ENCODE data around the gene HOXC6.

HOXC6 gene

GRCh38 chr12:54024581-54025305 is 3.5 kb upstream of the HOXC6 start:
- in situ Hi-C loops (cut with MboI; ENCODE audit: low sequenced_read_pairs), result loop anchor here (10.0 kb wide), 1 partner anchor 180 kb away; no protein-coding TSS in a partner anchor

DNA sequence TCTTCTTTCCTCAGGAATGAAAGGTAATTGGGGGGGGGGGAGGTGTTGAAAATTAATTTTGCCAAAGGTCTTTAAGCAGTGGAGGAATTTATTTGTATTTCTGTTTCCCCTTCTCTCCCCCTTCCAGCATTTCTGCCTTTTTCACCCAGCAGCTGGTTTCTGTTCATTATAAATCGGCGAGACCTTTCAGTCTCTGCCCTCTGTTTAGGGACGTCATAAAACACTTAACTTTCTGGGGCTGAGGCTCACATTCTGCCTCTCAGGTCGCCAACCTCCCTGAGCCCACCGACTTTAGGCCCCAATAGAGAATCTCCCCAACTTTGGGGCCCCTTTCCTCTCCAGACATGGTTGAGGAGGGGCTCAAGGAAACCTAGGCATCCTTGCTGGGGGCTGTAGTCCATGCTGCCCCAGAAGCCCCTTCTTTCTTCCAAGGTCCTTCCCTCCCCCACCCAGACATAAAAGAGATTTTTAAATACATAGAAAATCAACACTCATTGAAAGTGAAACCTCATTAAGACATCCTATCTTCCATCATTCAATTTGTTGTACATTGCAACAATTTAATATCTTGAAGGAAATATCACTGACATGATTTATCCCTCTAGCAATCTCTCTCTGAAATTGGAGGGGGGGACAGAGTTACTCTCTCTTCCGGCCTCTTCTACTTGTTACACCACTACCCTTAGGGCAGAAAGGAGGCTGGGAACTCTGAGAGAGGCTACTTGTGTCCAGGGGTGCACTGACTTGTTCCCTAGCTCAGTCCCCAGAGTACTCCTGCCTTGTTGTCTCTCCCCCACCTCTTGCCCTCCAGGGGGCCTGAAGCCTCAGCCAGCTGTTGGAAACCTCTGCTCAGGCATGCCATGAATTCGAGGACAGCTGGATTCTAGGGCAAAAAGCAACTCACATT is 2.5 kb upstream of the HOXC6 start:
- in situ Hi-C loops (cut with MboI; ENCODE audit: low sequenced_read_pairs), result loop anchor here (10.0 kb wide), 1 partner anchor 179 kb away; no protein-coding TSS in a partner anchor

DNA sequence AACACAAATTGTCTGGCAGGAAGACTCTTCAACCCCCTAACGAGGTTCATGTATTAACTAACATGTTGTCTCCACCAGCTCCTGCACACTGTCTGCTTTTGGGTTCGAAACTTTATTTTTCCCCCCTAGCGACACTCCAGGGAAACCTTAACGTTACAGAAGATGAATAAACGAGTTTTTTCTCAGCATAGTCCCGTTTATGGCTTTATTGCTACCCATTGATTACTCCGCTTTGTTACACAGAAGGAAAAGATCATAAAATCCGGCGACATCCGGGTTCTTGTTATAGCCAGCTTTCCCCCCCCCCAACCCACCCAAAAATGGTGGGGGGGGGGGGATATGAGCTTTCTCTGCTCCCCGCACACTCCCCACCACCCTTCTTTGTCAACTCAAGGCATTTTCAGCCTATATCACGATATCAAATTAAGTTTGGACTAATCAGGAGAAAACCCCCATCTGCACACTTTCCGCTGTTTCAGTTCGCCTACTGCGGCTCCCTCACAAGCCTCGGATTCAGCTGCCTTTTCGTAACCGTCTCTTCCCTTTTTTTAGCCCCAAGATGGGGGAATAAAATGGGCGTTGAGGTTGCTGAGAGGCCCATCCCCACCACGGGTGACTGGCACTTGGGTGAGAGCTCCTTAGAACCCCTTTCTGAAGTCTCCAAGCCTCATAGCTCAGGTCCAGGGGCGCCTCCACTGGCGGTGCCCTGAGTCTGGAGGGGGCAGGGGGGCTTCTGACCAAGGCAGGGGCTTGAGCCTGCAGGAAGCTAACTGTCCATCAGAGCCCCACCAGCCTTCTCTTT is 1.4 kb upstream of the HOXC6 start:
- in situ Hi-C loops (cut with MboI; ENCODE audit: low sequenced_read_pairs), result loop anchor here (10.0 kb wide), 1 partner anchor 178 kb away; no protein-coding TSS in a partner anchor

- in situ Hi-C loops (cut with MboI; ENCODE audit: low sequenced_read_pairs), result loop anchor here (10.0 kb wide), 1 partner anchor 177 kb away; no protein-coding TSS in a partner anchor
These were observed 826 bp upstream of the HOXC6 start for GRCh38 chr12:54027442-54027786.

- in situ Hi-C loops (cut with MboI; ENCODE audit: low sequenced_read_pairs), result loop anchor here (10.0 kb wide), 1 partner anchor 175 kb away; no protein-coding TSS in a partner anchor
These were observed 1.5 kb downstream of the HOXC6 start for GRCh38 chr12:54029529-54030441.

DNA sequence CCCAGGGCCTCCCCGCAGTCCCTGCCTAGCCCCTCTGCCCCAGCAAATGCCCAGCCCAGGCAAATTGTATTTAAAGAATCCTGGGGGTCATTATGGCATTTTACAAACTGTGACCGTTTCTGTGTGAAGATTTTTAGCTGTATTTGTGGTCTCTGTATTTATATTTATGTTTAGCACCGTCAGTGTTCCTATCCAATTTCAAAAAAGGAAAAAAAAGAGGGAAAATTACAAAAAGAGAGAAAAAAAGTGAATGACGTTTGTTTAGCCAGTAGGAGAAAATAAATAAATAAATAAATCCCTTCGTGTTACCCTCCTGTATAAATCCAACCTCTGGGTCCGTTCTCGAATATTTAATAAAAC is 2.2 kb downstream of the HOXC6 start:
- in situ Hi-C loops (cut with MboI; ENCODE audit: low sequenced_read_pairs), result no loop called here

DNA sequence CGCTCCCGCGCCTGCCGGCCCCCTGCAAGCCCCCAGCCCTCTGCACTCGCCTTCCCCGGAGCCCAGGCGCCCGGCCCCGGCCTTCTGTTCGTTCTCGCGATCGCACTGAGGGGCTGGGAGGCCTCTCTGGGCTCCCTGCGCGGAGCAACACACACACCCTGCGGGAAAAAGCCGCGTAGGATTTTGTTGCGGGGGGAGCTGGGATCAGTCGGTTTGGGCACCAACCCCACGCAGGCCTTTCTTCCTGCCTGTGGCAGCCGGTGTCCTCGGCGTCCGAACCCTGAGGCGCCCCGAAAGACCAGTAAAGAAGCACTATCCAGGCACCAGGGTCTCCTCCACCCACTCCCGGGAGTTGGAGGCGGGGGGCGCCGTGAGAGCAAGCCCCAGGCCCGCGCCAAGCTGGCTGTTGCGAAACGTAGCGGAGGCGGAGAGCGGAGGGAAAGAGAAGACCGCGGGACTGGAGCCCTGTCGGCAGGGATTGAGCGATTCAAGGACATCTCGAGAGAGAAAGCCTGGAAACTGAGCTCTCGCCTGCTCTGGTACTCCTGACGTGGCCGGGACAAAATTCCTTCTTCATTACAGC is 2.7 kb downstream of the HOXC6 start:
- in situ Hi-C loops (cut with MboI; ENCODE audit: low sequenced_read_pairs), result no loop called here

GRCh38 chr12:54031480-54031879 is 3.2 kb downstream of the HOXC6 start:
- in situ Hi-C loops (cut with MboI; ENCODE audit: low sequenced_read_pairs), result no loop called here

GRCh38 chr12:54032086-54032619 is 3.9 kb downstream of the HOXC6 start:
- in situ Hi-C loops (cut with MboI; ENCODE audit: low sequenced_read_pairs), result no loop called here

DNA sequence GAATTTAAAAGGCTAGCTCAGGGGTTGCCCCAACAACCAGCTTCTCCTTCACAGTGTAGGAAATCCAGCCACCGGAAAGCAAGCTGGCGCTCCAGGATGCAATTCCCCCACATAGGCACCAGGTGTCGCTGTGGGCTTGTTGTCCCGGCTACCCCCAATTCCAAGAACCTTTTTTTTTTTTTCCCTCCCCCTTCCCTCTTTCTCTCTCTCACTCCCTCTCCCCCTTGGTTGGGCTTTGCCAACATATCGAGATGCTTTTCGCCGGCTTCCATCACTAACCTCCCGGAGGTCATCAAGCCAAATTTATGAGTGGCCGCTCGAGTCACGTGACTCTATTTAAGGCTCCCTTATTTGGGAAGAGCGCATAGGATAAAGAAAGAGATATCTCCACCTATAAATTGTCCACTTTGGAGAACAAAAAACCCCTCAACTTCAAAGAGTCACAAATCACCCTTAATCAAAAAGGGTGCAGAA is 4.4 kb downstream of the HOXC6 start, which contains the start of gene HOXC5:
HOXC5 (plus strand) TSS at position 424 of the 474 bp plus-strand sequence. CDS start 73 bp downstream, outside the sequence.
- in situ Hi-C loops (cut with MboI; ENCODE audit: low sequenced_read_pairs), result no loop called here

DNA sequence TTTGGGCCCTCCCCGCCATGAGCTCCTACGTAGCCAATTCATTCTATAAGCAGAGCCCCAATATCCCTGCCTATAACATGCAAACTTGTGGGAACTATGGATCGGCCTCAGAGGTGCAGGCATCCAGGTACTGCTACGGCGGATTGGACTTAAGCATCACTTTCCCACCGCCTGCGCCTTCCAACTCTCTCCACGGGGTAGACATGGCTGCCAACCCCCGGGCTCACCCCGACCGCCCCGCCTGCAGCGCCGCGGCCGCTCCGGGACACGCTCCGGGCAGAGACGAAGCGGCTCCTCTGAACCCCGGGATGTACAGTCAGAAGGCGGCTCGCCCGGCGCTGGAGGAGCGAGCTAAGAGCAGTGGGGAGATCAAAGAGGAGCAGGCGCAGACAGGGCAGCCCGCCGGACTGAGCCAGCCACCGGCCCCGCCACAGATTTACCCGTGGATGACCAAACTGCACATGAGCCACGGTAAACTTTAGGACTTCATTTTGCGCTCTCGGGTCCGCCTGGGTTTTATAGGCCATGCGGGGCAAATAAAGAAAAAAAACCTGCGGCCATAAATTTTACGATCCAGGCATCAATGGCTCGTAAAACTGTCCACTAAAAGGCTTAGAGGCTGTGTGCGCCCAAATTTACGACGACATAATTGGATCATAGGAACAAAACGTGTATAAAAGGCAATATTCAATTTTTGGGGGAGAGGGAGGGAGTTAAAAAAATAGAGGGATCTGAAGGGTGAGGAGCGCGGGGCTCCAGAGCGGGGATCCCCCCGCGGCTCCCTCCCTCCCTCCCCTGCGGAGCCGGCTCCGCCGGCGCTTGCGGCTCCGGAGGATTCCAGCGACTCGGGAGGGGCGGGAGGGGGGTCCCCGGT is 5.1 kb downstream of the HOXC6 start:
- in situ Hi-C loops (cut with MboI; ENCODE audit: low sequenced_read_pairs), result no loop called here

- in situ Hi-C loops (cut with MboI; ENCODE audit: low sequenced_read_pairs), result no loop called here
These were observed 5.9 kb downstream of the HOXC6 start for GRCh38 chr12:54033980-54034784.

- in situ Hi-C loops (cut with MboI; ENCODE audit: low sequenced_read_pairs), result no loop called here
These were observed 6.6 kb downstream of the HOXC6 start for GRCh38 chr12:54034785-54035310.

- in situ Hi-C loops (cut with MboI; ENCODE audit: low sequenced_read_pairs), result no loop called here
These were observed 7.5 kb downstream of the HOXC6 start for GRCh38 chr12:54035568-54036264.

DNA sequence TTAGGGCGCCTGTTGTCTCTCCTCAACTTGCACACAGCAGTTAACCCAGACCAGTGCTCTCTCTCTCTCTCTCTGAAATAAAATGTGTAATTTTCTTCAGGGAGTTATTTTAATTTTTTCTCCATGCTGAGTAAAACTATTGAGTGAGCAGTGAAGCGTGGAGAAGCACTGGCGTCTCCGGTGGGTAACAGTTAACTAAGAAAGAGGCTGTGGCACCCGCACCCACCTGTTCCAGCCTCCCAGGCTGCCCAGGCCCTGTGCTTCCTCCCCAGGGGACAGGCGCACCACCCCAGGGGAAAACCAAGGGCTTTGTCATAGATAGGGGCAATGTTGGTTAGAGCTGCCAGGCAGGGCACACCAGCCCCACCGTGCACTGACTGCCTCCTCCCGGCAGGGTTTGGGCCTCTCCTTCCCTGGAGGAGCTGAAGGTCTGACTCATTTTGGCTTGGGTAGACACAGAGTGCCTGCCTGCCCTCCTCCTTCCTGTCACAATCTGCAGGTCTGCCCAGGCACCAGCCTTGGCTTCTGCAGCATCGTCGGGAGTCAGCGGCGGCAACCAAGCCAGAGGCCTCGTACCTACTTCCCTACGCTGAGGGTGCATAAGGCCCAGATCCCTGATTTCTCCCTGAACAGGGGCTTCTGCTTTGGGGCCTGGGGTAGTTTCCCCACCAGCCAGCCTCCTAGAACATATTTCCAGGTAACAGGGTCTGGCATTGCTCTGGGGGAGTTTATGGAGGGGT is 8.6 kb downstream of the HOXC6 start:
- in situ Hi-C loops (cut with MboI; ENCODE audit: low sequenced_read_pairs), result no loop called here

Measured in HL-60/S4 treated with retinoic acid at 250 ng/mL for 4 days and 3 days (cell line).